HG02763 (cell line): ENCODE results near the gene FXR1.
"Not testable (repeated sequence)": the region's sequence is repeated elsewhere in the genome, so short reads cannot be mapped to it uniquely, and the experiment has no call there.

ENCODE experiments used
- ATAC-seq: cut with Tn5 transposase; IDR thresholded peaks from one replicate; pipeline ENCODE4 v1.9.1; 2021; ENCODE audit warnings: mild to moderate bottlenecking, moderate library complexity; ENCODE audit not compliant: unreplicated experiment

Gene FXR1

GRCh38 chr3:181003469-181003868 lies 91.0 kb downstream of the FXR1 start:
- not testable (repeated sequence) for ATAC-seq

- ATAC-seq = no peak
Observed at GRCh38 chr3:181006541-181006940, 94.1 kb downstream of the FXR1 start.

DNA sequence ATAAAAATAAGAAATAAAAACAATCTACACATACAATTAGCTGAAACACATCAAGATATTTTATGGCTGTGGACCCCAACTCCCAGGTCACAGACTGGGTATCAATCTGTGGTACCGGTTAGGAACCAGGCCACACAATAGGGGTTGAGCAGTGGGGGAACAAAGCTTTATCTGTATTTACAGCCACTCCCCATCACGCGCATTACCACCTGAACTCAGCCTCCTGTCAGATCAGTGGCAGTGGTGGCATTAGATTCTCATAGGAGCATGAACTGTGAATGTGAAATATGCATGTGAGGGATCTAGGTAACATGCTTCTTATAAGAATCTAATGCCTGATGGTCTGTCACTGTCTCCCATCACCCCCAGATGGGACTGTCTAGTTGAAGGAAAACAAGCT lies 94.8 kb downstream of the FXR1 start:
- ATAC-seq = no peak

DNA sequence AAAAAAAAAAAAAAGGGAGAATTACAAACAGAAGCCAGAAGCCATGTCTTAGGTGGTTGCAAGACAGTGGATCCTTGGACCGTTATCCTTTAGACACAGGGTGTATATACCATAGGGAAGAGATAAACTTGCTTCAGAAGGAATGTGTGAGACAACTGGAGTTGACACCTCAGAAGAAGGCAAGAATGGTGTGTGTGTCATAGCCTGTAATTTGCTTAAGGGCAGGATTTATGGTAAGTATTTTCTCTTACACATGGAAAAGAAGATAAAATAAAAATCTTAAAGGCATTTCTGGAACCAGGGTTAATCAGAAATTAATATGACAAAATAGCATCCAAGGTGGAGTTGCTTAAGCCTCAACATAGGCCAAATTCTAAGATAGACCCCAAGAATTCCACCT lies 96.3 kb downstream of the FXR1 start:
- ATAC-seq = no peak

GRCh38 chr3:181009225-181009624 lies 96.8 kb downstream of the FXR1 start:
- no peak for ATAC-seq

DNA sequence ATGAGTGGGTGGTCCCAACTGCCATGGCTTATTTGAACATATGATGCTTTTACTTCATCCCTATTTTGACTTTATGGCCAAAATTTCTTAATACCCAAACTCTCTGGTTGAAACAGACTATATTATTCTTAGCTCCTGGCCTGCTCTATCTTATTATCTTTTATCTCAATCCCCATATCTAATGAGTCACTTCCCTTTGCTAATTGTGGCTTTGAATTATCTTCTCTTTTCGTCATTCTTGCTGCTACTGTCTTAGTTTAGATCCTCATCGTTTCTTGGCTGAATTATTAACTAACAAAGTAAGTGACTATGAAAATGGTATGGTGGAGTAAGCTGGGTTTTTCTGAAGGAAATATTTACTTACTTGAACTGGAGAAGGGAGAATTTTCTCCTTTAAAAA lies 105.2 kb downstream of the FXR1 start:
- ATAC-seq = no peak

DNA sequence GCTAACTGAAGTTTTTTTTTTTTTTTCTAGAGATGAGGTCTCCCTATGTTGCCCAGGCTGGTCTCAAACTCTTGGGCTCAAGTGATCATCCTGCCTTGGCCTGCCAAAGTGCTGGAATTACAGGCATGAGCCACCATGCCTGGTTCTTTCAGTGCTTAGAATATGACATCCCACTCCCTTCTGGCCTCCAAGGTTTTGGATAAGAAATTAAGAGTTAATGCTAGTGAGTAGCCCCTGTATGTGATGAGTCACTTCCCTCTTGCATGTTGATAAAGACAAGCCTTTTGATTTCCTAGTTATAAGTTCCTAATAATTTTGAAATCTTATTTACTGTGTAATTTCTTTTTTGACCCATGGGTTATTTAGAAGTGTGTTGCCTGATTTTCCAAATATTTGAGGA lies 112.7 kb downstream of the FXR1 start:
- ATAC-seq = no peak

GRCh38 chr3:181030948-181031347 lies 118.5 kb downstream of the FXR1 start:
- no peak for ATAC-seq
